Measurements from ENCODE around the gene SARS1. TPM values are rescaled to one million over a fixed set of nuclear protein-coding genes. Genes with fewer than 3 reads are reported as not detected.
A peak's percentile ranks its signal among the peaks of the same experiment; 100 is the strongest.
"Not testable (repeated sequence)": the region's sequence is repeated elsewhere in the genome, so short reads cannot be mapped to it uniquely, and the experiment has no call there.

SARS1 gene
- total RNA-seq, 2 experiments from 2014 or later: 277 to 290 TPM

GRCh38 chr1:109283748-109284600 lies 70.3 kb downstream of the SARS1 start:
- H3K9me2 ChIP-seq (ENCODE audit: insufficient read depth, low read length): no peaks in the 10 kb centered on the region
- CTCF ChIA-PET (ENCODE audit: unreplicated experiment): interaction anchor here (1.1 to 1.2 kb wide), 2 partner anchors 108 to 113 kb away, joined by 3 to 5 read pairs; no protein-coding TSS in a partner anchor
- DNase-seq (ENCODE audit: low spot score): no peak
- POLR2A ChIA-PET: interaction anchor here (1.6 kb wide), 1 partner anchor 109 kb away, joined by 6 read pairs; no protein-coding TSS in a partner anchor
- intact Hi-C loops (cut with micrococcal nuclease; ENCODE audit: unreplicated experiment): loop anchor here (1.0 to 5.0 kb wide), 2 partner anchors 114 to 198 kb away; partner anchors contain the start of gene ATXN7L2
- no peaks in the 10 kb centered on the region for H3K9me3 ChIP-seq (ENCODE audit: low read length)
- H3K27ac ChIP-seq (ENCODE audit: low read depth, low read length, poor library complexity, severe bottlenecking): peak overlapping the region; percentile 60
- no peaks in the 10 kb centered on the region for H4K20me1 ChIP-seq (ENCODE audit: insufficient read depth, low read length)
- peak overlapping the region; percentile 77 for H3K4me3 ChIP-seq (ENCODE audit: low read depth, low read length, poor library complexity, severe bottlenecking)
- peaks cover 7% of the 10 kb centered on the region; the same call in 1 of the 2 replicates for H3K79me2 ChIP-seq (ENCODE audit: insufficient read depth, low read depth, low read length)
- H3K4me1 ChIP-seq (ENCODE audit: insufficient read depth, low read length, poor library complexity, severe bottlenecking): peaks cover 17% of the 10 kb centered on the region
- peak overlapping the region; percentile 71 for H2AFZ ChIP-seq (ENCODE audit: low read length)
- BruUV-seq (replicated peaks): no TSS peak
- H3K4me2 ChIP-seq (ENCODE audit: low read length): peak overlapping the region; percentile 92
- no peak for TF ChIP-seq EZH2phosphoT487 (IDR thresholded peaks at IDR 0.05; ENCODE audit: borderline replicate concordance, low read depth, low read length)
- no peak for TF ChIP-seq CTCF (conservative IDR thresholded peaks at IDR 0.05; ENCODE audit: low read length)
- H3K36me3 ChIP-seq (ENCODE audit: insufficient read depth, low read length): peaks cover 23% of the 10 kb centered on the region

- H3K79me2 ChIP-seq (ENCODE audit: insufficient read depth, low read depth, low read length); CTCF ChIA-PET (ENCODE audit: unreplicated experiment); H2AFZ ChIP-seq (ENCODE audit: low read length); H3K4me2 ChIP-seq (ENCODE audit: low read length); DNase-seq (ENCODE audit: low spot score); H4K20me1 ChIP-seq (ENCODE audit: insufficient read depth, low read length); H3K9me3 ChIP-seq (ENCODE audit: low read length); intact Hi-C loops (cut with micrococcal nuclease; ENCODE audit: unreplicated experiment); H3K4me3 ChIP-seq (ENCODE audit: low read depth, low read length, poor library complexity, severe bottlenecking); H3K9me2 ChIP-seq (ENCODE audit: insufficient read depth, low read length); H3K27ac ChIP-seq (ENCODE audit: low read depth, low read length, poor library complexity, severe bottlenecking); BruUV-seq (replicated peaks); H3K36me3 ChIP-seq (ENCODE audit: insufficient read depth, low read length): not testable (repeated sequence)
- peaks cover 13% of the 10 kb centered on the region for H3K4me1 ChIP-seq (ENCODE audit: insufficient read depth, low read length, poor library complexity, severe bottlenecking)
- POLR2A ChIA-PET: interaction anchor here (0.7 to 1.9 kb wide), 2 partner anchors 10 to 36 kb away, joined by 4 to 8 read pairs; no protein-coding TSS in a partner anchor
Measured at GRCh38 chr1:109286762-109287161, 73.0 kb downstream of the SARS1 start.

Other genes starting within 250 kb of the SARS1 start
- 6.6 and 11.0 TPM in 2 replicates for gene WDR47, start 171.8 kb upstream of the SARS1 start, total RNA-seq (2014; rRNA removed; shearing (Covaris generic))
- 9.4 and 12.0 TPM in 2 replicates for gene WDR47, start 171.8 kb upstream of the SARS1 start, total RNA-seq (2022)
- 7.6 and 8.3 TPM in 2 replicates for gene TAF13, start 137.9 kb upstream of the SARS1 start, total RNA-seq (2014; rRNA removed; shearing (Covaris generic))
- 22.7 and 27.2 TPM in 2 replicates for gene TAF13, start 137.9 kb upstream of the SARS1 start, total RNA-seq (2022)
- gene TMEM167B, start 123.2 kb upstream of the SARS1 start, total RNA-seq (2014; rRNA removed; shearing (Covaris generic)): 12.3 and 14.9 TPM in 2 replicates
- 21.0 and 21.2 TPM in 2 replicates for gene TMEM167B, start 123.2 kb upstream of the SARS1 start, total RNA-seq (2022)
- gene ELAPOR1, start 99.8 kb upstream of the SARS1 start, total RNA-seq (2014; rRNA removed; shearing (Covaris generic)): not detected in 2 replicates
- gene ELAPOR1, start 99.8 kb upstream of the SARS1 start, total RNA-seq (2022): 0.35 TPM in 1 of 2 replicates, not detected in the other
- gene CELSR2, start 35.6 kb downstream of the SARS1 start, total RNA-seq (2014; rRNA removed; shearing (Covaris generic)): 5.0 and 6.9 TPM in 2 replicates
- gene CELSR2, start 35.6 kb downstream of the SARS1 start, total RNA-seq (2022): 12.5 and 13.0 TPM in 2 replicates
- gene PSRC1, start 69.2 kb downstream of the SARS1 start, total RNA-seq (2014; rRNA removed; shearing (Covaris generic)): 42.7 and 44.5 TPM in 2 replicates
- 40.7 and 43.7 TPM in 2 replicates for gene PSRC1, start 69.2 kb downstream of the SARS1 start, total RNA-seq (2022)
- gene MYBPHL, start 93.1 kb downstream of the SARS1 start, total RNA-seq (2014; rRNA removed; shearing (Covaris generic)): 0.16 TPM in 1 of 2 replicates, not detected in the other
- 0.35 TPM in 1 of 2 replicates, not detected in the other for gene MYBPHL, start 93.1 kb downstream of the SARS1 start, total RNA-seq (2022)
- 16.2 and 21.8 TPM in 2 replicates for gene SORT1, start 184.0 kb downstream of the SARS1 start, total RNA-seq (2014; rRNA removed; shearing (Covaris generic))
- gene SORT1, start 184.0 kb downstream of the SARS1 start, total RNA-seq (2022): 40.8 and 45.5 TPM in 2 replicates
- gene PSMA5, start 212.5 kb downstream of the SARS1 start, total RNA-seq (2014; rRNA removed; shearing (Covaris generic)): 46.3 and 53.3 TPM in 2 replicates
- 141 and 152 TPM in 2 replicates for gene PSMA5, start 212.5 kb downstream of the SARS1 start, total RNA-seq (2022)